NCI-H748 treated with DMSO at 0.1 percent for 48 hours (cell line): Measurements from ENCODE around the gene OPRD1.
"Not testable (repeated sequence)": the region's sequence is repeated elsewhere in the genome, so short reads cannot be mapped to it uniquely, and the experiment has no call there.

Experiments used
- DNase-seq: peaks from one replicate; lab custom pipeline; 2025; lab: John Stamatoyannopoulos, UW

The OPRD1 gene

DNA sequence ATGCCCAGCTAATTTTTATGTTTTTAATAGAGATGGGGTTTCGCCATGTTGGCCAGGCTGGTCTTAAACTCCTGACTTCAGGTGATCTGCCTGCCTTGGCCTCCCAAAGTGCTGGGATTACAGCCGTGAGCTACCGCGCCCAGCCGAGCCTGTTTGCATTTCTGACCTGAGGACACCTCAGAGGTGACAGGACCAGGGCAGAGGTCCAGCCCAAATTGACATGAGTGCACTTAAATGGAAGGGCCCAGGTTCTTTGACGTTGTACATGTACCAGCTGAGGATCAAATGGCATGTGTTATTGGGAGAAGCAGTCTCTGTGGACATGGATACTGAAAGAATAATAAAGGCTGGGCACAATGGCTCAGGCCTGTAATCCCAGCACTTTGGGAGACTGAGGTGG is 35.2 kb downstream of the OPRD1 start:
- not testable (repeated sequence) for DNase-seq

DNA sequence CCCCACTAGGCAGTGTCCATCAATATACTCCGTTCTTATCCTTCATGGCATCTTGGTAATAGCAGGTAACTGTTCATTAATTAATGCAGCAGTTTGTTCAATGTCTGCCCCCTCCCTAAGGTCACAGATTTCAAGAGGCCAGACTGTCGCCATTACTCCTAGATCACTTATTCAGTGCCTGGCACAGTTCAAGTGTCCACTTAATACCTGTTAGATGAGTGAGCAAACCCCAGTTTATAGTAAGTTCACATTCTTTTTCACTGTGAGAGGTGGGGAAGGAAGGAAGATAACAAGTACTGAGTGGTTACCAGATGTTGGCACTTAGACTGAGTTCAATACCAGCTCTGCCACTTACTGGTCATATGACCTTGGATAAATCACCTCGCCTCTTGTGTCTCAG is 36.4 kb downstream of the OPRD1 start:
- DNase-seq = no peak

DNA sequence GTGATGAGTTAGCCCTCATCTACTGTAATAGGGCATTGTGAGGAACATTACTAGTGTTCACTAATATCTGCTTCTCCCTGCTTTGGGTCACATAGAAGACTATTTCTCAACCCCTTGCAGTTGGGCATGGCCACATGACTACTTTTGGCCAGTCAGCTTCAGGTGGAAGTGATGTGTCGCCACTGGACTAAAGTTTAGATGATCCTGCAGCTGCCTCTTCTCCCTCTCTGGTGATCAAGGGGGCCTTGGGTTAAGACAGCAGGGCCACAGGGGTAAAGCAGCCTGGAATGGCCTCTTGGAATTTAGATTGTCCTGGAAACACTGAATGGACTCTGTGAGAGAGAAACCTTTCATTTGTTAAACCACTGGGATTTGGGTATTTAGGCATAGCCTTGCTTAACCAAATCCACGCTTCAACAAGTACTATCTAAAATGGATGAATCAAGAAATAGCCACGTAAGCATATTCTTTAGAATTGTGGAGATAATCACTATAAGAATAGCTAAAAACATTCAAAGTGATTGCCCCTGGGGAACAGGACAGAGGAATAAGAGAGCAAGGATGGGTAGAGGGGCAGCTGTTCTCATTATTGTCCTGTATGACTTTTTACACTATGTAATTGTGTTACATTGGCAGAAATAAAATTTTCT is 41.2 kb downstream of the OPRD1 start:
- no peak for DNase-seq

DNA sequence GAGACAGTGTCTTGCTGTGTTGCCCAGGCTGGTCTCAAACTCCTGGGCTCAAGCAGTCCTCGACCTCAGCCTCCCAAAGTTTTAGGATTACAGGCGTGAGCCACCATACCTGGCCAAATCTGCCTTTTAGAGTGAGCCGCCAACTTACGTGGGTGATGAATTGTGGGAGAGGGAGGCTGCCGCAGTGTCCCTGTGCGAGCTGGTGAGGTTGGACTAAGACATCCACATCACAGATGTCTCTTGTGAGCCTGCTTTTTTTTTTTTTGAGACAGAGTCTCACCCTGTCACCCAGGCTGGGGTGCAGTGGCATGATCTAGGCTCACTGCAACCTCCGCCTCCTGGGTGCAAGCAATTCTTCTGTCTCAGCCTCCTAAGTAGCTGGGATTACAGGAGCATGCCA is 42.4 kb downstream of the OPRD1 start:
- DNase-seq = not testable (repeated sequence)

DNA sequence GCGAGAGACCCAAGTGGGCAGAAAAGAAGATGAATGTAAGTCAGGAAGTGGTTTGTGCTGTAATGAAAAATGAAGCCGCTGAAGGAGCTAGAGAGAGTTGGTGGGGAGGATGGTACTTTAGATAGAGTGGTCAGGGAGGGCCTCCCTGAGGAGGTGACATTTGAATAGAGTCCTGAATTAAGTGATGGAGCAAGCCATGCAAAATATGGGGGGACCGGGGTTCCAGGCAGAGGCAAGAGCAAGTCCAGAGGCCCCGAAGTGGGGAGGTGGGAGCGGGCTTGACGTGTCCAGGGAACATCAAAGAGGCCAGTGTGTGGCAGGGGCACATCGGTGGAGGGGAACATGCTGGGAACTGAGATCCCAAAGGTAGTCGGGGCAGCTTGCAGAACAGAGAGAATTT is 43.1 kb downstream of the OPRD1 start:
- DNase-seq = no peak

DNA sequence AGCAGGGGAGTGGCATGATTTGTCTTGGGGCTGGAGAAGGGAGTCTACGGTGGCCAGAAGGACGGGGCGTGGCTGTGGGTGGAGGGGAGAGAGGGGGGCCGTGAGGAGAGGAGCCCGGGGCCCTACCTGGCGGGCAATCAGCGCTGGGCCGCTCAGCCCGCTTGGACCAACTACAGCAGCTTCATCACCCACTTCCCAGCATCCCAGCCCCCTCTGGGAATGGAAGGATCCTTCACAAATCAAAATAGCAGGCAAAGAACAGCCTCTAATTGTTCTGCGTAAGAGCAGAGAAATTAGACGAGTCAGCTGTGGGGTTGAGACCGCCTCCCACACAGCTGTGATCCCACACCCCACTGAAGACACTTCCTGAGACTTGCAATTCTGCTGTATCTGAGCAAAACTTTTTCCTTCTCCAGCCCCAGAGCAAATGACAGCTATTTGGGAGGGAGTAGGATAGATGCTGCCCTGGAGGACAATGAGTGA is 43.5 kb downstream of the OPRD1 start:
- DNase-seq = no peak

DNA sequence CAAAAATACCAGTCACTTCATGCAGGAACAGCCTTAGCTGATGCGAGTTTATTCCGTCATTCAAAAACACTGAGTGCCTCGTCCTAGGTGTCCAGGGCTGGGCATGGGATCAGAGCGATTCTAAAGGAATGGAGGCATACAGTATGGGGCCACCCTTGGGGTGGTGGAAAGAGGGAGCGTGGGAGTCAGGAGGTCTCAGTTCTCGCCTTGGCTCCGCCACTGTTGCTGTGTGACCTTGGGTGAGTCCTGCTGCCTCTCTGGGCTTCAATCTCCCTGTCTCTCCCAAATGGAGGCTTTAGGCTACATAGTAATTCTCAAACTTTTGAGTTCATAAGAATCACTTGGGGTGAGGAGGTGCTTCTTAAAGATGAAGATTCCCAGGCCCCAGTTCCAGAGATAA is 44.0 kb downstream of the OPRD1 start:
- DNase-seq = no peak

DNA sequence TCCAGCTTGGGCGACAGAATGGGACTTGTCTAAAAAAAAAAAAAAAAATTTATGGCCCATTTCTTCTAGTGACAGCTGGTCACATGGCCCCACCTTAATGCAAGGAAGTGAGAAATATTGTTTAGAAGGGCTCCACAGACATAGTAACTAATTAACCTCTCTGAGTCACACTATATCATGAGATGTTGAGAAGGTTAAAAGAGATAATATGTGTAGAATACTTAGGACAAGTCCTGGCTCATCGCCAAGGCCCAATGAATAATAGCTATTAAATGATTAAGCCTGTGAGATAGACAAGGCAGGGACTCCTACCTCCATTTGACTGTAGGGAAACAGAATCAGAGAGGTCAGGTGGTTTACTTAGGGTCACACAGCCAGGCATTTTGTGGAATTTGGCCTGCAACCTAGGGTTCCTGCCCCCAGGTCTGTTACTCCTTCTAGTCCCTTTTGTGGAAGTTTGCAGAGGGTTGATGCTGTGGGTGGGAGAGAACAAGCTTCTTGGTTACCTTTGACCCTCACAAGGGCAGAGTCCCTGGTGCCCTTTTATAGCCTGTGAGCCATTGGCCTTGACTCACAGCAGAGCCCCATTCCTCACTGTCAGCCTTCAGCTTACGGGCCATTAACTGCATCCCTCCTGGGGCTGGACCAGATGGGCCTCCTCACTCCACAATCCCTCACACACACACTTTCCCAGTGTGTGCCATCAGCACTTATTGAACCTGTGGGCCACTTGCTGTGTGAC is 48.5 kb downstream of the OPRD1 start:
- no peak for DNase-seq

DNA sequence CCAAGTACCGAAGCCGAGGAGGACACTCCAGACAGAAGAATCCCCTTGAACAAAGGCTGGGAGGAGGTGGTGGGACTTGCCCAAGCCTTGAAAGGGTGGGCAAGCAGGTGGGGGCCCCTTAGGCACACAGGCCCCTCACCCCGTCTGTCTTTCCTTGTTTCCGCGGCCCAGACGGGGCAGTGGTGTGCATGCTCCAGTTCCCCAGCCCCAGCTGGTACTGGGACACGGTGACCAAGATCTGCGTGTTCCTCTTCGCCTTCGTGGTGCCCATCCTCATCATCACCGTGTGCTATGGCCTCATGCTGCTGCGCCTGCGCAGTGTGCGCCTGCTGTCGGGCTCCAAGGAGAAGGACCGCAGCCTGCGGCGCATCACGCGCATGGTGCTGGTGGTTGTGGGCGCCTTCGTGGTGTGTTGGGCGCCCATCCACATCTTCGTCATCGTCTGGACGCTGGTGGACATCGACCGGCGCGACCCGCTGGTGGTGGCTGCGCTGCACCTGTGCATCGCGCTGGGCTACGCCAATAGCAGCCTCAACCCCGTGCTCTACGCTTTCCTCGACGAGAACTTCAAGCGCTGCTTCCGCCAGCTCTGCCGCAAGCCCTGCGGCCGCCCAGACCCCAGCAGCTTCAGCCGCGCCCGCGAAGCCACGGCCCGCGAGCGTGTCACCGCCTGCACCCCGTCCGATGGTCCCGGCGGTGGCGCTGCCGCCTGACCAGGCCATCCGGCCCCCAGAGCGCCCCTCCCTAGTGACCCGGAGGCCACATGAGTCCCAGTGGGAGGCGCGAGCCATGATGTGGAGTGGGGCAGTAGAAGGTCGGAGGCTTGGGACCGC is 50.8 kb downstream of the OPRD1 start:
- no peak for DNase-seq

DNA sequence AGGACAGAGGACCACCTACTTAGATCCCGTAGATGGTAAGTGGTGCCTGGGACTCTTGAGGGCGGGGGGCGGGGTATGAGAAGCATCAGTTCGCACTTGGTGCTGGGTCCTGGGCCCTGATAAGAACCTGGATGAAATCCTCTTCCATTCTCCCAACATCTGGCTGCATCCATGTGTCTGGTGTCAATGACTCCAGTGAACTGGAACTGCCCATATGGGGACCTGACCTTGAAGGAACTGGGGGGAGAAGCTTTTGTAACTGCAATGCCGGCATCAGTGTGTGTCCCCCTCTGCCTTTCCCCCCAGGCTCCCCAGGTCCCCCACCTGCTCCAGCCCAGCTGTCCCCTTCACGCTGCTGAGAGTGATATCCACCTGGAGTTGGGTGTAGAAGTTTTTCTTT is 52.7 kb downstream of the OPRD1 start:
- no peak for DNase-seq

DNA sequence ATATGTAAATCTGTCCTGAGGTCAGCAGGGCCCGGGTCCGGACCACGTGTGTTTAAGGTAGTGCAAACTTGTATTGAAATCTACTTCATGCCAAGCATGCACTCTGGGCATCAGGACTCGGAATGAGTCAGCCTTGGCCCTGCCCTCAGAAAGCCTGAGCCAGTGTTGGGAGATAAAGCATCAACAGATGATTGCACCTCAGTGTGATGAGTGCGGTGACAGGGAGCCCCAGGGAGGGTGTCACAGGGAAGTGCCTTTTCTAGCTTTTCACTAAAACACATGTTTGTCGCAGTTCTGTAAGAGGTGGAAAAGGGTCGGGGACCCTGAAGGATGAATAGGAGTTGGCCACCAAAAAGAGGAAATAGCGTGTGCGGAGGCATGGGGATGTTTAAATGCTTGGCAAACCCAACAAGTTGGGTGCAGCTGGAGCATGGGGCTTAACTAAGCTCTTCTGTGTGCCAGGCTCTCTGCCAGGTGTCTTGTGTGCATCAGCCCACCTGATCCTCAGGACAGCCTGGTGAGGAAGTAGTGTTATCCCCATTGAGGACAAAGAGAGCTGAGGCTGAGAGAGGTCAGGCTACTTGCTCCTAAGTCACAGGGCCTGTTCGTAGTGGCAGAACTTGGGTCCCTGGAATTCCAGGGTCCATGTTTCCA is 54.2 kb downstream of the OPRD1 start:
- no peak for DNase-seq

DNA sequence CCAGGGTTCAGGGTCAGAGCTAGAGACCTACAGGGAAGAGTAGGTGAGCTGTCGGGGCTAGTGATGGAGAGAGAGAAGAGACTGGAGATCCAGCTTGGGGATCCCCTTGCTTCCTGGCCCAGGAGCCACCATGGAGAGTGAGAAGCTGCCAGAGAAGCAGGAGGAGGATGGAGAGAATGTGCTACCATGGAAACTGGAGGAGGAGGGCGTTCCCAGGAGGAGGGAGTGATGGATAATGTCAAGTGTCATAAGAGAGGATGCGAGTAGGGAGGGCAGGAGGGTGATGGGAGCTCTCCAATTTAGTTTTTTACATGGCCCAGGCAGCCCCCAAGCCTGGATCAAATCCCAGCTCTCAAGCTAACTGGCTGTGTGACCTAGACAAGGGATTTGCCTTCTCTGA is 55.9 kb downstream of the OPRD1 start:
- no peak for DNase-seq

DNA sequence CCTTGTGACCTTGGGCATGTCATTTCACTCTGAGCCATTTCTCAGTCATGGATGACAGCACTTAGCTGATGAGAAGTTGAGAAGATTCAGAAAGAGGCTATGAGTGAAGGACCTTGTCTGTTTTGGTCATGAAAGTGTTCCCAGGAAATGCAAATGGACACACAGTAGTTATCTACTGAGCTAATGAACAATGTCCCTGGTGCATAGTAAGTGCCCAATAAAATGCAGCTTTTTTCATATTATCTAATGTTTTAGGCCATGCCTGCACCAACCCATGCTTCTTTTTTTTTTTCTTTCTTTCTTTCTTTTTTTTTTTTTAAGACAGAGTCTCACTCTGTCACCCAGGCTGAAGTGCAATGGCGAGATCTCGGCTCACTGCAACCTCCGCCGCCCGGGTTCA is 58.0 kb downstream of the OPRD1 start:
- DNase-seq = no peak

DNA sequence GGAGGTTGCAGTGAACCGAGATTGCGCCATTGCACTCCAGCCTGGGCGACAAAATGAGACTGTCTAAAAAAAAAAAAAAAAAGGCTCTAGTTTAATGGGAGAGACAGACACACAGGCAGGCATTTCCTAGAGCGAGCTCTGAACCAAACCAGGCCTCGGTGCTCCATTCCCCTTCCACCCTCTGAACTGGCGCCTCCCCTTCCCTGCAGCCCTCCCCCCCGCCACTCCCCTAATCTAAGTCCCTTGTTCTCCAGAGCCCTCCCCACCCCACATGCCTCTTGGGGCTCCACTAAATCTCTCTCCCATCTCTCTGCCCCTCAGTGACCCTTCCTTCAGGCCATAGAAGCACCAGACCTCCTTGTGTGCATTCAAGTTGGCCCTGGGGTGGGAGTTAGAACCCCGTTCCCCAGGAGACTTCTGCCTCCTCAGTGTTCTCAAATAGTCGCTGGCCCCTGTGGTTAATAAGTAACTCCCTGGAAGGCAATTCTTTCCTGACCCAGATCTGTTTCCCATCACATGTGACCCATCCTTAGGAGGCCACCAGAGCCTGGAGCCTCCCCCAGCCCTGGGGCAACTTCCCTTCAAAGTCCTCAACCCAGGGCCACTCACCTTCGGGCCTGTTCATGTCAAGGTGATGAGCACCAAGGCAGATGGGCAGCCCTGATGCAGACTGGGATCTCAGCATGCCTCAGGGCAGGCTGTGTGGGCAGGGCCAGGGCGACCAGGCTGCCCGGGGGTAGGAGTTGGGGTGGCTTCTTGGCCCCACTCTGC is 59.8 kb downstream of the OPRD1 start:
- DNase-seq = no peak

DNA sequence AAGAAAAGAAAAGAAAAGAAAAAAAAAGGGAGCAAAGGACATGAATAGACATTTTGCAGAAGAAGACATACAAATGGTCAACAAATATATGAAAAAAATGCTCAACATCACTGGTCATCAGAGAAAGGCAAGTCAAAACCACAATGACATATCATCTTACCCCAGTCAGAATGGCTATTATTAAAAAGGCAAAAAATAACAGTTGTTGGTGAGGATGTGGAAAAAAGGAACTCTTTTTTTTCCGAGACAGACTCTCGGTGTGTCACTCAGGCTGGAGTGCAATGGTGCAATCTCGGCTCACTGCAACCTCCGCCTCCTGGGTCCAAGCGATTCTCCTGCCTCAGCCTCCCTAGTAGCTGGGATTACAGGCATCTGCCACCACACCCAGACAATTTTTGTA is 63.2 kb downstream of the OPRD1 start:
- not testable (repeated sequence) for DNase-seq

DNA sequence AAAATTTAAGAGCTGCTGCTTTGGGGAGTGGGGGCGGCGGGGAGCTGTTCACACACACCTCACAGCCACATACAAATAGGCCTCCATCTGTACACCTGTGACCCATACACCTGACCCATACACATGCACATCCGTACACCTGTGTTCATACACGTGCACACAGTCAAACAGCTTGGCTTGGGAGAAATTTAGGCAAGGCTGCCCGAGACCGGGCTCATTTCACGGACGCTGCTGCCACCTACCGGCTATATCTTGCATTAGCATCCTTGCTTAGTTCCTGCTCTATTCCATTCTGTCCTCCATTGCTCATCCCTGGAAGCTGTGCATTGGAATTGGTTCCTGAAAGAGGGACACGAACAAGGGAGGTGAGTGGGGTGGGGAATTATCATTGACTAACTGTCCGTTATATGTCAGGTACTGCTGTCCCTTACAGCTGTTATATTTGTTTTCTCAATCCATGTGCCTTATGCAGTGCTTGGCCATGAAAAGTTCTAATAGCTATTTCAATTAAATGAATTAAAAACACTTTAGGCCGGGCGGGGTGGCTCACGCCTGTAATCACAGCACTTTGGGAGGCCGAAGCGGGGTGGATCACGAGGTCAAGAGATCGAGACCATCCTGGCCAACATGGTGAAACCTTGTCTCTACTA is 65.3 kb downstream of the OPRD1 start:
- peak; percentile 60 for DNase-seq

DNA sequence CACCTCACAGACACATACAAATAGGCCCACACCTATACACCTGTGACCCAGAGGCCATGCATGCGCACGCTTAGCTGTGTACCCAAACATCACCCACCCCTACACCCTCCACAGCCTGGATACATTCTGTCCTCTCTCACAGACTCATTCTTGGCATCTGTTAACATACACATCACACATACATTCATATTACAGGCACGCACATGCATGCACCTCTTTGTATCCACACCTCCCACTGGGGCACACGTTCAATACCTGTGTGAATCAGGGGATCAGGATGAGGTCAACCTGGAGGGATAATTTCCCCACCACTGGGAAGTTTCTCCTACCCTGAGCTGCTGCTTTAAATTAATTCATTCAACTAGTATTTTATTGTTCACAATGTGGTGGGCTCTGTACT is 66.8 kb downstream of the OPRD1 start:
- DNase-seq = no peak

DNA sequence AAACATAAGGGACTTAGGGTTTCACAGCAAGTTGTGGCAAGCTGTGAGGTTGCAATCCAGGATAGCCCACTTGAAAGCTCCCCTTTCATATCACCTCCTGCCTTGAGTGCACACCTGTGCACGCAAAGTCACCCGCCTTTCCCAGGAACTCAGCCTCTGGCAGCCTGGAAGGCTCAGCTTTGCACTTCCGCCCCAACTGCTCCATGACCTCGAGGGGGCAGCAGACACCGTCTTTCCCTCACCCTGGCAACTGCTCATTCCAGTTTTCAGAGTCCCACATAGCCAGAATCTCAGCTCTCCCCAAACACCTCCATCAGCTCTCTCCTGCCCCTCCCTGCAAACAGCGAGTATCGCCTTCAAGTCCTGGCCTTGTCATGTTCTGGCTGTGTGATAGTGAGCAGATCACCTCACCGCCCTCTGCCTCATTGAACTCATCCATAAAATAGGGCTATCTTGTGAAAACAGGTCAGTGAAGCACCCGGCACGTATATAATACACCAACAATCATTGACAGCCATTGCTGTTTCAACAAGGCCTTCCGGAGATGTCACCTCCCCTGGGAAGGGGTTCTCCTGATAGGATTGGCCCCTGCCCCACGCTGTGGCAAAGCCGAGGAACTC is 70.1 kb downstream of the OPRD1 start:
- DNase-seq = peak; percentile 81

DNA sequence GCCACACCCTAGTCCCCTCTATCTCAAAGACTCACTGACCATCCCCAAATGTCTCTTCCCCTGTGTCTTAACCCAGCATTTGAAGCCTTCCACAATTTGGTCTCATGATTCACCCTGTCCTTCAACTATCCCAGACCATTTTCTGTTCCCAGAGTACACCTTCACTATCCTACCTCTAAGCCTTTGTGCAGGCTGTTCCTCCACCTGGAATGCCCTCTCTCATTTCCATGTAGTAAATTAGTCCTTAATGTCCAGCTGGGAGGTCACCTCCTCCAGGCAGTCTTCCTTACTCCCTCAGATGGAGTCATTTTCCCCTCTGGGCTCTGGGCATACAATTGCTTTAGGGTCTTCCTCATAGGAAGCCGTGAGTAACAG is 71.3 kb downstream of the OPRD1 start:
- no peak for DNase-seq

DNA sequence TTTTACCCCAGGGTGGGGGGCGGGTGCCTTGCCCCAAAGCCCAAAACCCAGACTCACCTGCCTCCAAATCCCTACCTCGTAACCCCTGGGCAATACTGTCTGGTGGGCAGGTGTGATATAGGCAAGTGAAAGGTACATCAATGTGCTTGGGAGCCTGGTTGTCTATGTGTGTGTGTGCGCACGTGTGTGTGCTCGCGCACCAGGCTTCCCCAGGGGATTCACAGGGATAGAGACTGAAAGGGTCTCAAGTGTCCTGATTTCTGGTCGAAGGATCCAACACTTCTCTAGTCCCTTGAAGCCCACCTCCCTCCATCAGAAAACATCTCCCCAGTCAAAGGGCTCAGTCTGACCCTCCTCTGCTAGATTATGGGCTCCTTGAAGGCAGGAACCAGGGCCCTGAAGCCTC is 73.5 kb downstream of the OPRD1 start:
- DNase-seq = no peak
